ENCODE results near the gene CLDN9. TPM values are rescaled to one million over a fixed set of nuclear protein-coding genes. Genes with fewer than 3 reads are reported as not detected.

The CLDN9 gene
- total and polyA plus RNA-seq, 2 donors (not counting 1 experiment from before 2014, with no cell fraction given): 0.04 TPM; not detected in 1

- peaks cover 15% of the 10 kb centered on the region for H3K79me2 ChIP-seq (ENCODE audit: control insufficient read depth, insufficient read depth, low read length)
- CTCF ChIA-PET: interaction anchor here (0.9 to 6.9 kb wide), 7 partner anchors 9 to 127 kb away, joined by 3 to 61 read pairs (median 7); no protein-coding TSS in a partner anchor
- intact Hi-C loops (cut with micrococcal nuclease): loop anchor here (1.0 to 10.0 kb wide), 9 partner anchors 20 to 1719 kb away; partner anchors contain the start of genes PAQR4, SRRM2, UBE2I and ZNF174
- peak within 1 kb of the TSS; percentile 43 to 79 (median 71) for H3K4me3 ChIP-seq (ENCODE audit: control extremely low read depth in 1 of 5, extremely low read depth in 1 of 5, insufficient read depth in 1 of 5, low read depth in 2 of 5, low read length in 4 of 5)
- H3K4me1 ChIP-seq (ENCODE audit: control insufficient read depth in 2 of 2, insufficient read depth in 2 of 2, low read length in 2 of 2): peaks cover 44 to 60% of the 10 kb centered on the region in 2 donors
- peak within 1 kb of the TSS; percentile 90 for H2AFZ ChIP-seq (ENCODE audit: insufficient read depth, low read depth, low read length, poor library complexity, severe bottlenecking)
- H3K4me1 Mint-ChIP-seq: peaks cover 47% of the 10 kb centered on the region
- H3K27ac Mint-ChIP-seq: peak within 1 kb of the TSS; percentile 99
- H3K9ac ChIP-seq (ENCODE audit: low read length): peak within 1 kb of the TSS; percentile 90
- H3K27me3 Mint-ChIP-seq: peaks cover 1% of the 10 kb centered on the region
- peak within 1 kb of the TSS; percentile 83 to 94 for H3K27ac ChIP-seq (ENCODE audit: low read length in 2 of 2)
- peak within 1 kb of the TSS; percentile 97 for H3K4me3 Mint-ChIP-seq
- peaks cover 0 to 18% of the 10 kb centered on the region in 2 experiments for H3K36me3 ChIP-seq (replicated peaks in 1 of 2; ENCODE audit: control extremely low read depth in 1 of 2, control insufficient read depth in 1 of 2, extremely low read depth in 1 of 2, insufficient read depth in 2 of 2, low read length in 1 of 2)
- ATAC-seq (ENCODE audit: low read depth) (peak; percentile 76), DNase-seq (peak; percentile 99)
- H3K9me3 ChIP-seq (ENCODE audit: control extremely low read depth in 1 of 3, control insufficient read depth in 2 of 3, insufficient read depth in 1 of 3, low read length in 2 of 3): no peaks in the 10 kb centered on the region
- no peaks in the 10 kb centered on the region for H3K9me3 Mint-ChIP-seq (ENCODE audit: insufficient read depth)
- POLR2A ChIA-PET: interaction anchor here (0.6 to 2.1 kb wide), 3 partner anchors 20 to 202 kb away, joined by 3 to 9 read pairs (median 3); no protein-coding TSS in a partner anchor
- WGBS (ENCODE audit: insufficient coverage): under 1% methylated on average over 69 of the region's 69 CpGs
- no peak for TF ChIP-seq CTCF (IDR thresholded peaks at IDR 0.05)
- TF ChIP-seq EZH2 (IDR thresholded peaks at IDR 0.05; ENCODE audit: borderline replicate concordance, insufficient read depth, low read depth, low read length, poor library complexity, severe bottlenecking): no peak
- H3K27me3 ChIP-seq (replicated peaks in 1 of 4; ENCODE audit: control extremely low read depth in 1 of 4, control insufficient read depth in 3 of 4, insufficient read depth in 4 of 4, low read length in 3 of 4): peaks cover 0 to 5% (median 2%) of the 10 kb centered on the region in 4 experiments
- peaks cover 33% of the 10 kb centered on the region for H4K20me1 ChIP-seq (ENCODE audit: control insufficient read depth, insufficient read depth, low read length, poor library complexity, severe bottlenecking)
- H3K4me2 ChIP-seq (replicated peaks; ENCODE audit: low read depth, low read length, poor library complexity, severe bottlenecking): peak within 1 kb of the TSS; percentile 90
Measured at GRCh38 chr16:3023669-3024478, 11.2 kb downstream of the CLDN9 start, which contains the start of the genes HCFC1R1 and THOC6. Gene HCFC1R1, minus strand, starts transcription at chr16:3023942. Its CDS starts 1 bp downstream, at chr16:3023941. Gene THOC6, plus strand, starts transcription at chr16:3024035. Its CDS starts 292 bp downstream, at chr16:3024327.
